ENCODE data around the gene SMCO4. TPM values are rescaled to one million over a fixed set of nuclear protein-coding genes. Genes with fewer than 3 reads are reported as not detected.
"Not testable (repeated sequence)": the region's sequence is repeated elsewhere in the genome, so short reads cannot be mapped to it uniquely, and the experiment has no call there.

The SMCO4 gene
- polyA plus RNA-seq, 4 donors: 16.0 to 19.1 (median 18.7) TPM

DNA sequence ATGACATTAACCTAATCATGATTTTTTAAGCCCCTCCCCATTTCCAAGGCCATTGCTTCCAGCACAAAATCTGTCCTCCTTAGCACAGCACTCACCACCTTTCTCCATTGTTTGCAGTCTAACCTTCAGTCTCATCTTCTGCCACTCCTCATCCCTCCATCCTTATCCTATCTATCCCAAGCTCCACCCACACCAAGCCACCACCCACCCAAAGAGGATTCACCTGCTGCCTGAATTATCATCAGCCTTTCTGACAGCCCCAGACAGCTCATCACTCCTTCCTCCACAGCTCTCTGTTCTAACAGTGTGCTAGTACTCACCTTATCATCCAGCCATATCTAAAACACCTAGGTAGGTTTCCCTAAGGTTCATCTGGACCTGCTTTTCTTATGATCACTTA is 20.7 kb upstream of the SMCO4 start:
- DNase-seq (ENCODE audit: low read depth in 4 of 4, low spot score in 2 of 4): no peak

DNA sequence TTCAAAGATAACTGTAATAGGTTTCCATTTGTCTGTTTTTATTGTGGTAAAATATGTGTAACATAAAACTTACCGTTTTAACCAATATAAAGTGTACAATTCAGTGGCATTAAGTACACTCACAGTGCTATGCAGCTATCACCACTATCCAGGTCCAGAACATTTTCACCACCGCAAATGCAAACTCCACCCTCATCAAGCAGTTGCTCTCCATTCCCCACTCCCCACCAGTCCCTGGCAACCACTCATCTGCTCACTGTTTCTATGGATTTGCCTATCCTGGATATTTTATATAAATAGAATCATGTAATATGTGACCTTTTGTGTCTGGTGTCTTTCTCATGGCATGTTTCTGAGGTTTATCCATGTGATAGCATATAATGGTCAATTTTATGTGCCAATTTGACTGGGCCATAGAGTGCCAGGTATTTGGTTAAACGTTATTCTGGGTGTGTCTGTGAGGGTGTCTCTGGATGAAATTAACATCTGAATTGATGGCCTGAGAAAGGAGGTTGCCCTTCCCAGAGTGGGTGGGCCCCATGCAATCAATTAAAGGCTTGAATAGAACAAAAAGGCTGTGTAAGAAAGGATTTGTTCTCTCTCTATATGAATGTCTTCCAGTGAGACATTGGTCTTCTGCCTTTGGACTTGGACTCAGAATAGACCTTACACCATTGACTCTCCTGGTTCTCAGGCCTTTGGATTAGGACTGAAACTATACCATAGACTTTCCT is 17.2 kb upstream of the SMCO4 start:
- no peak for DNase-seq (ENCODE audit: low read depth in 4 of 4, low spot score in 2 of 4)

DNA sequence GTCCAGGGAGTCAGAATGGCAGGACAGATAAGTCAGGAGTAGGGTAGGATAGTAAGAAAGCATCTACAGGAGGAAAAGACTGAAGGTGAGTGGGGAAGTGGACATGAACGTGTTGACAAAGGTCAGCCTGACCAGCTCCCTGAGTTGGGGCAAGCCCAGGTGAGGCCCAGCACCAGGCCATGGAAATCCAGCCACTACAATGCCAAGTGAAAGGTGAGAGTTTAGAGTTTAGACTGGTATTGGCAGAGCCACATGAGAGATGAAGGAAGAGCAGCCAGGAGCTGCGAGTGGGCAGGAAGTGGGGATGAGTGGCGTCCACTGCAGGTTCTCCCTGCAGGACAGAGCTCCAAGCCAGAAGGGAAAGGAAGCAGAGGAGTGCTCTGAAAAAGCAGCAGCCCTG is 16.5 kb upstream of the SMCO4 start:
- DNase-seq (ENCODE audit: low read depth in 4 of 4, low spot score in 2 of 4): no peak

DNA sequence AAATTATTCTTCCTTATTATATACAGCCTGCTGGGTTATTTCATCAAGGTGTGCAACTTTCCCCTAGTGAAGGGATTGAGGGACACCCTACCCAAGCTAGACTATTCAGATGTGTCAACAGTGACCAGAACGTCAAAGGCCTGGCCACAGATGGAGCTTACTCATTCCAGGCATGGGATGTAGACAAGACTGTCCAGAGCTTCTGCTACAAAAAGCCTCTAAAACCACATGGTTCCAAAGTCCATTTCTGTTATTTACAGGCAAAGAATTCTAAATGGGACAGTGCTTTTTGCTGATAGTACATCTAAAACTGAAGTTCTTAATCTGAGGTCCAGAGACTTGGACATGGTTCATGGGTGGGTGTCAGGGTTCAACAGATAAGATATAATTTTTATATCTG is 9.7 kb upstream of the SMCO4 start:
- DNase-seq (ENCODE audit: low read depth in 4 of 4, low spot score in 2 of 4): no peak

DNA sequence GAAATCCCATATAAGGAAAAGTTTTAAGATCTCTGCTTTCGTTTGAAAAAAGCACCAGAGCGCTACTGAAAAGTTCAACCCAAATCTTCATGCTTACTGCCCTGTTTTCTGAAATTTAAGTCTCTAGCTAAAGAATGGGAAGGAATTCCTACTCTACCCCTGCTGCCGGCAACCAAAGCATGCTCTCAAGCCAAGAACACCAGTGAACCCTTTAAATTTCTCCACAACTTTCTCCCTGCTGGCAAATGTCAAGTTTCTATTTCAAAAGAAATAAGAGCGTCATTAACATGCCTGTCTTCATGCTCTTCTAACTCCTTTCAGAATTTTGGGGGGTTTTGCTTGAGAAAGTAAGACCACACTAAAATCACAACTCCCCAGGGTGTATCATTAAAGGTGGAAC is 6.8 kb upstream of the SMCO4 start:
- no peak for DNase-seq (ENCODE audit: low read depth in 4 of 4, low spot score in 2 of 4)

DNA sequence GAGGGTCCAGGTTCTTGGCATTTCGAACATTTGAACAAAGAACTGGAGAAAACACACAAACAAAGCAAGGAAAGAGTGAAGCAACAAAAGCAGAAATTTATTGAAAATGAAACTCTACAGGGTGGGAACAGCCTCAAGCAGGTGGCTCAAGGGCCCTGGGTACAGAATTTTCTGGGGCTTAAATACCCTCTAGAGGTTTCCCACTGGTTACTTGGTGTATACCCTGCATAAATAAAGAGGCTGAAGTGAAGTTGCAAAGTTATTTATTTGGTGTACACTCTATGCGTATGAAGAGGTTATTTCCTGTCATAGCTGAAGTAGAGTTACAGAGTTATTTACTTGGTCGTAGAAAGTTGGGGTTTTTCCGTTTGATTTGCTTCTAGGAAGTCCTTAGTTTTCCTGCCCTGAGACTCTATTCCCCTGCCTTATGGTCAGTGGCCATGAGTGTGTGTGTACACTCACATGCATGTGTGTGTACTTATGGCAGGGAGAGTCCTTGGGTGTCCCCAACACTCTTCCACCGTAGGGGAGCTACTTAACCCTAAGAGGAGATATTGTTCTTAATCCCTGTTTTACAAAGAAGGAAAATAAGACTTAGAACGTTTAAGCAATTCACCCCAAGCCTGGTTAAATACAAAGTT is 5.6 kb upstream of the SMCO4 start:
- no peak for DNase-seq (ENCODE audit: low read depth in 4 of 4, low spot score in 2 of 4)

DNA sequence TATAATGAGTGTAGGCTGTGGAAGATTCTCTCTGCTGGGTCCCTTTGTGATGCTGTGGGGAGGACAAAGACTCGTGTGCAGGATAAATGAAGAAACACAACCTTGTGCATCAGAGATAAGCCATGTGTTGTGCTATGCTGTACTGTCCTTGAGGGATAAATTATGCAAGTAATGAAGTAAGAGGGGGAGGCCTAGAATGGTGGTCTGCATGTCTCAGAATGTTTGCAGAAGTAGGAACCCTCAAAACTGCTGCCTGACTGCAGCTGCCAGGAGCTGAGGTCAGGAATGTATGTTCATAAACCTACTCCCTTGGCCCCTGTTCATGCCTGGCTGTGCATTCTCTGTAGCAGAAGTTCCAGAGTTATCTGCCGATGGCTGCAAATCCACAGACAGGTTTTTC is 4.6 kb upstream of the SMCO4 start:
- DNase-seq (ENCODE audit: low read depth in 4 of 4, low spot score in 2 of 4): no peak

DNA sequence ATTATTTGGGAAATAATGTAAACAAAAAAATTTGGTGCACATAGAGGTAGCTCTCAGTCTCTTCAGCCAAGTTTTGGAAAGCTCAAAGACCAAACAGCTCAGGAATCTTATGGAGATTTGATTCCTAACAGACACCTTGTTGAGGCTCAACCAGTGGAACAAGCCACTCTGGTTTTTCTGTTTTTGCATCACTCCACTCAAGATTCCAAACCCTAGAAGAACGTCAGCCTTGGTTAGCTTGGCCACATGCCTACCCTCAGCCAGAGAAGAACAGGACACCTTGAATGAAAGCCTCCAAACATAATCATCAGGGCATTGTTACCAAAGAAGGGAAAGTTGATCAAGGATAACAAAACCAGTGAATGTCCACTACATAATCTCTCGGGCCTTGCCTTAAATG is 3.8 kb upstream of the SMCO4 start:
- no peak for DNase-seq (ENCODE audit: low read depth in 4 of 4, low spot score in 2 of 4)

DNA sequence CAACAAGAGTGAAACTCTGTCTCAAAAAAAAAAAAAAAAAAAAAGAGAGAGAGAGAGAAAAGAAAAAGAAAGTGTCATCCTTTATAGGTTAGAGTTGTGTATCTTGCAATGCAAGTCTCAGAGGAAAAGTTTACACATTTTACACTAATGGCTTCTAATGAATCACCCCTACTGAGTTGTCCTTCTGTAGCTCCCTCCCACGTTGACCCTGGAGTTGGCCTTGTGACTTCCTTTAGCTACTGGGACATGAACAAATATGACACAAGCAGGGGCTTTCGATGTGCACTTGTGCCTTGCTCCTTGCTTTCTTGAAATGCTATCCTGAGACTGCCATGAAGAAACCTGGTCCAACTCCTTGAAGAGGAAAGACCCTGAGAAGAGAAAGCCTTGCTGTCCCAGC is 2.4 kb upstream of the SMCO4 start:
- DNase-seq (ENCODE audit: low read depth in 4 of 4, low spot score in 2 of 4): no peak

DNA sequence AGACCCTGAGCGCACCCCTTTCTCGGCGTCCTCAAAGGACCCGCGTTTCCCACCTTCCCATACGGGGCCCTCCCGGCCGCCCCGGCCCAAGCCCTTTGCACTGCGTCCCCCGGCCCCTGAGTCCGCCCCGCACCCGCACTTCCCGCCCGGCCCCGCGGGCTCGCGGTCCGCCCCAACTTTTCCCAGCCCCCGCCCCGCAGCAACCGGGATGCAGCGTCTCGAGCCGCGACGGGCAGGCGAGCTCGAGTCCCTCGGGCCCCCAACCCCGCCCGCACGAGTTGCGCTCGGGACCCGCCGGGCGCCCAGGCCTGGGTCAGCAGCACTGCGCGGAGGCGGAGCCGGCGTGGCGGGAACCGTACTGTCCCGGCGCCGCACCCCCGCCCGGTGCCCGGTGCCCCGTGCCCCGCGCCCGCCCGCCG is 371 bp downstream of the SMCO4 start:
- no peak for DNase-seq (ENCODE audit: low read depth in 4 of 4, low spot score in 2 of 4)

DNA sequence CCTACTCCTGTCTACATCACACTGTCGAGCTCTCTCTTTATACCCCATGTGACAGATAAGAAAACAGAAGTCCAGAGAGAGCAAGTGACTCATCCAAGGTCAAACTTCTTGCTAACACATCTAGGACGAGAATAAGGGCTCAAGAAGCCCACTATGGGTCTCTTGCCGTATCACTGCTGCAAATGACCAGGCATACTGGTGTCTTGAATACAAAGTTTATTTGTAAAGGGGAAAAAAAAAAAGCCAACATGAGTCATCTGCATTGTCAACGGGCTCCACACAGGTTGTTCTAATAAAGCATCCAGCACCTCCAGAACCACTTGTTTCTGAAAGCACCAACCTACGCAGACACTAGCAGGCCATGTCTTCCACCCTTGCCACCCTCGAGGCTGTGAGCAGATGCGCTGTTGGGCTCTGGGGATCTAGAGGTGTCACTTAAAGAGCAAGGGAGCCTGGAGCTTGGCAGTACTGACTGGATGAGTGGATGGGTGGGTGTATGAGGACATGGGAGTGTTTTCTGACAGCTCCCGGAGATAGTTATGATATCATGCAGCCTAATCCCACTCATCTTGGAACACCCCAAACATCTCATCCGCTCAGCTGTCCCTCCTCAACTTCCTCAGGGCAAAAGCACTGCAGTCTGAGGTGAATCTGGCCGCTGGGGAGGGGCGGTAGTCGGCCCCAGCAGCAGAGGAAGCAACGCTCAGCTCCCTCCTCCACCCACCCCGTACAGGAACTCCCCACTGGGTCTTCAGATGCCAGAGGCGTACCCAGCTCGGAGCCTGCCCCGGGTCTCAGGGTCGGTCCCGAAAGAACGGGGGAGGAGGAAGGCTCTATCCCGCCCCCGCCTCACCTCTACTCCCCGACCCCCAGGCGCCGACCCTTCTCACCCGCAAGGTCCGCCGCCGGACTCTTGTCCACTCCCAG is 1.0 kb downstream of the SMCO4 start:
- no peak for DNase-seq (ENCODE audit: low read depth in 4 of 4, low spot score in 2 of 4)

DNA sequence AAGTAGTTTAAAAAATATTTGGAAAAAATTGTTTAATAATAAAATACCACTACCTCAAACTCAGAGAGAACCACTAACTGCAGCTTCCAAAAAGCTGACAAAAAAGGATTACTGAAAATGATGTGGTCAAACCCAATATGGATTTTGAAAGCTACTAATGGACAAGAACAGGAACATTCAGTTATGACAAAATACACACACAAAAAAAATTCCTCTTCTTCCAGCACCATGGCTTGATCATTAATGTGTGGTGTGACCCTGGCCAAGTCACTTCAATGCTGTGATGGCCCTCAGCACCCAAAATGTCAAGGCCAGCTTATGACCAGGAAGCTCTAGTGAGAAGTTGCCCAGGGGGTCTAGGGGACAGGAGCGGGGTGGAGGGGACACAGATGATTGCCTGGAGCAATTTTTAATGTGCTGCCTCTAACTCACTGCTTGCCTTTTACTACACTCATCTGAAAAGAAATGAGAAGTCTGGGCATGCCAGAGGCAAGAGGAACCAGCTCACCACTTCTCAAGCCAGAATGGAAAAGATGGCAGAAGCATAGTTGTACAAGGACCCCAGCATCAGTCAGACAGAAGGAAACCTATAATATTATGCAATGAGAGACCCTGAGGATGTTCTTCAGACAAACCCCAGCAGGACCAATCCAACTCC is 2.2 kb downstream of the SMCO4 start:
- no peak for DNase-seq (ENCODE audit: low read depth in 4 of 4, low spot score in 2 of 4)

DNA sequence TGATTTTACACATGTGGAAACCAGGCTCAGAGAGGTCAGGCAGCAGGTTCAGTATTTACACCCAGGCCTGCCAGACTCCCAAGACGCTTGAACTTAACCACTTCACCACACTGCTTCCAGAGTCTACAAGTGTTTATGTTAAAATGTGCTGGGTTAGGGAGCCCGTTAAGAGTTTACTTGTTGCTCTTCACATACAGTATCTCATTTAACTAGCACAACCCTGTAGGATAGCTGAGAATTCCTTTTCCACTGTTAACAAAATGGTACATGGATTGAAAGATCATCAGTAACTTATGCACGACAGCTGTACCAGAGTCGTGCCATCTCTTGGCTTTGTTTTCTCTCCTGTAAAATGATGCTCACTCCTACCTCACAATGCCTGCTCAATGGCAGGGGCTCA is 2.9 kb downstream of the SMCO4 start:
- no peak for DNase-seq (ENCODE audit: low read depth in 4 of 4, low spot score in 2 of 4)

DNA sequence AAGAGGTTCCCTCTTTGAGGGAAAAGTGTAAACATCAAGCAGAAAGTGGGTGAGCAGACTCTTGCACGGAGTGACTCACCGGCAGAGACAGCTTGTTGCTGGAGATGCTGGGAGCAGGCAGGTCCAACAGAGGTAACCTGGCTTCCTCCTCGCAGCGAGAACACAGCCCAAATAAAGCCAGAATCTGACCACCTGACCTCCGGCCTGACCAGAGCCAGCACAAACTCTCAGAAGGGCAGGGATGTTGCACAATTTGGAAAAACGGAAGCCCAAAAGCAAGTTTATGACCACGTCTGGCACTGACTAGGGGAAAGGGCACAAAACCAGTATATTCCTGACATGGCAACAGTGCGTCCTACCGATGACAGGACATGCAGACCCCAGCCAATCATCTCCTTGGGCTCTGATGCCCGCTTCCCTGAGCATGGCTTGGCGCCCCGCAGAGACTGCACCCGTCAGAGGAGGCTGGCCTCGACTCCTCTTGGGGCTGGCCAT is 5.4 kb downstream of the SMCO4 start:
- DNase-seq (ENCODE audit: low read depth in 4 of 4, low spot score in 2 of 4): no peak

DNA sequence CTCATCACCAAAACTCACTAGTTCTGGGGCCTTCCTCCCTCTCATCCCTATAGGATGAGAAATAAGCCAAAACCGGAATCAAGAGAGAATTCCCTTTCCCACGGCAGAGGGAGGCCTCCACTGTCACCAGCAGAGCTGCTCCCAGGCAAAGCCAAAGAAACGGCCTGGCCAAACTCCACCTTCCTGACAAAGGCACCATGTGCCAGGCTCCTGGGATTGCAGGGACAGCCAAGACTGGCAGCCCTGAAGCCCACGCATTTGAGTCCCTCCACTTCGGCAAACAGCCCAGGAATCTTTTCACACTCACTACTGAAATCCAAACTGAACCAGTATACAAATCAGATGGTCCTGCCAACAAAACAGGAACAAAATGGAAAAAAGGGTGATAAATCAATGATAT is 6.1 kb downstream of the SMCO4 start:
- DNase-seq (ENCODE audit: low read depth in 4 of 4, low spot score in 2 of 4): no peak

DNA sequence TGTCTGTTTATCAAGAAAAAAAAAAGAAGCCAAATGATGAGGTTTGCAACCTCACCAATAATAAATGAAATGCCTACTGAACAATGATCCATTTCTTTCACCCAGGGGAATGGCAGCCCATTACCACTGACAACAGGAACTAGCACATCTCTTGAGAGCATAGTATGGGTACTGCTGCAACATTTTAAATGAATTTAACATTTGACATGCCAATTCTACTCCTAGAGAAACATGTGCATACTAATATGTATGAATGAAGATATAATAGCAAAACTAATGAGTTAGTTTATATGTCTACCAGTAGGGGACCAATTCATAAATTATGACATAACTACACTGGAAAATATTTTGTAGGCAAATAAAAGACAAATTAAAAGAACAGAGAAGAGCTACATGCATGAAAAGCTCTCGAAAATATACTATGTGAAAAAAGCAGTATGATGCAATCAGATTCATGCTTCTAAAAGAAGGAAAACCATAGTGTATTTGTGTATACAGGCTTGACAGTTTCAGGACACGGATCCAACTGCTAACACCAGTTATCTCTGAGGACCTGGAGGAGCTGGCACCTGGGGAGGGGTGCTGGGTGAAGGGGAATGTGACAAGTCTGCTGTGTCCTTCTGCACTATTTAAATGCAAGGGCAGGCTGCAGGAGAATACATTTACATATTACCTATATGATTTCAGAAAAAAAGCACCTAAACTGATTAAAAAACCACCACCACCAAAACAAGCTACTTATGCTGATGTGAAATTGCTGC is 6.9 kb downstream of the SMCO4 start:
- no peak for DNase-seq (ENCODE audit: low read depth in 4 of 4, low spot score in 2 of 4)

DNA sequence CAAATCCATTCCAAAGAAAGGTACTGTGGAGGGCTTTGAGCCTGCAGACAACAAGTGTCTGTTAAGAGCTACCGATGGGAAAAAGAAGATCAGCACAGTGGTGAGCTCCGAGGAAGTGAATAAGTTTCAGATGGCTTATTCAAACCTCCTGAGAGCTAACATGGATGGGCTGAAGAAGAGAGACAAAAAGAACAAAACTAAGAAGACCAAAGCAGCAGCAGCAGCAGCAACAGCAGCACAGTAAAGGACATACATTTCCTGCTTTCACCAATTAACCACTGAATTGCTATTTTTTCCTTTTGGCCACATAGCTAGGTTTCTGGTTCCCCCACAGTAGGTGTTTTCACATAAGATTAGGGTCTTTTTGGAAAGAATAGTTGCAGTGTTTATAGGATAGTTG is 7.6 kb downstream of the SMCO4 start:
- DNase-seq (ENCODE audit: low read depth in 4 of 4, low spot score in 2 of 4): not testable (repeated sequence)

DNA sequence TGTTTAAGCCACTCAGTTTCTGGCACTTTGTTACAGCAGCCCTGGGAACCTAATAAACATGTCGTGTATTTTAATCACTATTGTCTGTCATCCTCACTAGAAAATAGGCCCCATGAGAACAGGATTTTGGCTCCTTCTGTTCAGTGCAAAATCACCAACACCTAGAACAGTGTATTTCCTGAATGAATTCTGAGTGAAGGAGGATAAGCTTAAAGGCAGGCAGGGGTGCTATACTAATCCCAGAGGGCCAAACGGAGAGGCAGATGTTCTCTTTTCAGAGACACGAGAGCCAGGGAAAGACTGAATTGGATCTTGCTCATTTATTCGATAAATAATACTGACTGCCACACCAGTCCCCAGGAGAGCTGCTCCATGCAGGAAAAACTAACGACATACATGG is 10.4 kb downstream of the SMCO4 start:
- DNase-seq (ENCODE audit: low read depth in 4 of 4, low spot score in 2 of 4): no peak

DNA sequence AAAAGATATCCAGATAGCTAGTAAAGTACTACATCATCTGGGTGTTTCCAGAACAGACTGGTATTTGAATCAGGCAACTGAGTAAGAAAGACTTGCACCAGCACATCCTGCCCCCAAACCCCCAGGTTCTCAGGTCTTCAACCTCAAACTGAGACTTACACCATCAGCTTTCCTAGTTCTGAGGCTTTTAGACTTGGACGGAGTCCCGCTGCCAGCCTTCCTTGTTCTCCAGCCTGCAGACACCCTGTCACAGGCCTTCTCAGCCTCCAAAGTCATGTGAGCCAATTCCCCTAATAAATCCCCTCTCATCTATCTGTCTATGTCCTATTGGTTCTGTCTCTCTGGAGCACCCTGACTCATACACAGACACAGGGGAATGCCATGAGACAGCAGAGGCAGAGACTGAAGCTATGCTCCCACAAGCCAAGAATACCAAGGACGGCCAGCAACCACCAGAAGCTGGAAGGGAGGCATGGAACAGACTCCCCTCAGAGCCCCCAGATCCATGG is 10.9 kb downstream of the SMCO4 start:
- DNase-seq (ENCODE audit: low read depth in 4 of 4, low spot score in 2 of 4): no peak

DNA sequence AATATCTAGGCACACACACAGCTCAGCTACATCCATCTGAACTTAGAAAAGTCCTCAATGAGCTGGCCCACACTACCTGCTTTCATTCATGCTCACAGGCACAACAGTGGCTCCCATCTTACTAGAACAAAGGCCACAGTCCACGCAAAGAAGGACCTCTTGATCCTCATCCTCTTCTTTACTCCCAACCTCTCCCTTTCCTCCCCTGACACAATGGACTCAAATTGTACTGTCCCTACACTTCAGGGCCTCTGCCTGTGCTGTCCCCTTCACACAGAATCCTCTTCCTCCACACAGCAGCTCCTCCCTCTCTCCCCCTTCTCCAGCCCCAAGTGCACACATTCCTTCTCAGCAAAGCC is 12.7 kb downstream of the SMCO4 start:
- DNase-seq (ENCODE audit: low read depth in 4 of 4, low spot score in 2 of 4): no peak

All from left renal cortex interstitium (tissue), 4 donors.